PC-9 (cell line): ENCODE results near the gene RUNX3.

Experiments used
- EZH2 ChIP-seq: fragments of 200-600 bp; sonication (generic); IDR thresholded peaks from 2 replicates; pipeline ENCODE4 v1.8.0; 2017; ENCODE audit warnings: antibody characterized with exemption, low read depth
- TF ChIP-seq, protein P1 (sequence below): fragments of 200-600 bp; sonication (generic); conservative IDR thresholded peaks from 2 replicates; pipeline ENCODE4 v1.6.1; 2017; ENCODE audit warnings: mixed run types, antibody characterized with exemption, mild to moderate bottlenecking, moderate library complexity

DNA sequence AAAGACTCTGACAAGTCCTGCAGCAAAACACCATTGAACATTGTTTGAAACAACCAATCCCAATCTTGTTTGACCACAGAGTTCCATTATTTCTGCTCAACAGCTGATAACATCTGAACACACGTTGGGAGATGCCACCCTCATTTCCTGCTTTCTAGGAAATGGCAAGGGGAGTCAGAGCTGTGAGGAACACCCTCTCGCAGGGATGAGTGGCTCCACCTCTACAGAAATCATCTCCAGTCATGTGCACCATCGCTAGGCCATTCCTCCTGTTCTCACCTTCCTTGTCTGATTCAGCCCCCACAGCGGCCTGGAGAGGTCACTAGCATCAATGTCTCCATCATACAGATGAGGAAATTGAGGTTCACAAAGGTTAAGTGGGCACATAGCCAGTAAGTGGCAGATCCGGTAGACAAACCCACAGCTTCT is 22.4 kb upstream of the RUNX3 start:
- TF ChIP-seq, protein P1, sequence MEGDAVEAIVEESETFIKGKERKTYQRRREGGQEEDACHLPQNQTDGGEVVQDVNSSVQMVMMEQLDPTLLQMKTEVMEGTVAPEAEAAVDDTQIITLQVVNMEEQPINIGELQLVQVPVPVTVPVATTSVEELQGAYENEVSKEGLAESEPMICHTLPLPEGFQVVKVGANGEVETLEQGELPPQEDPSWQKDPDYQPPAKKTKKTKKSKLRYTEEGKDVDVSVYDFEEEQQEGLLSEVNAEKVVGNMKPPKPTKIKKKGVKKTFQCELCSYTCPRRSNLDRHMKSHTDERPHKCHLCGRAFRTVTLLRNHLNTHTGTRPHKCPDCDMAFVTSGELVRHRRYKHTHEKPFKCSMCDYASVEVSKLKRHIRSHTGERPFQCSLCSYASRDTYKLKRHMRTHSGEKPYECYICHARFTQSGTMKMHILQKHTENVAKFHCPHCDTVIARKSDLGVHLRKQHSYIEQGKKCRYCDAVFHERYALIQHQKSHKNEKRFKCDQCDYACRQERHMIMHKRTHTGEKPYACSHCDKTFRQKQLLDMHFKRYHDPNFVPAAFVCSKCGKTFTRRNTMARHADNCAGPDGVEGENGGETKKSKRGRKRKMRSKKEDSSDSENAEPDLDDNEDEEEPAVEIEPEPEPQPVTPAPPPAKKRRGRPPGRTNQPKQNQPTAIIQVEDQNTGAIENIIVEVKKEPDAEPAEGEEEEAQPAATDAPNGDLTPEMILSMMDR: no peak
- TF ChIP-seq EZH2: no peak
